SK-N-SH treated with all-trans-retinoic acid at 6 μM for 48 hours (cell line): ENCODE data around the gene SERPINE1.

Experiments used
- BACH2 ChIP-seq: fragments of 250-450 bp; sonication (Bioruptor Pico); IDR thresholded peaks from 2 replicates; pipeline ENCODE4 v1.9.0; 2021; ENCODE audit warnings: mild to moderate bottlenecking, borderline replicate concordance
- CREB5 ChIP-seq: fragments of 250-450 bp; sonication (Bioruptor Pico); IDR thresholded peaks from 2 replicates; pipeline ENCODE4 v1.5.1; 2020; ENCODE audit warnings: low read depth, mild to moderate bottlenecking, moderate library complexity
- CSRNP3 ChIP-seq: fragments of 250-450 bp; sonication (Bioruptor Pico); IDR thresholded peaks from 2 replicates; pipeline ENCODE4 v1.5.1; 2021; ENCODE audit warnings: mild to moderate bottlenecking, moderate library complexity
- PATZ1 ChIP-seq: fragments of 250-450 bp; sonication (Bioruptor Pico); IDR thresholded peaks from 2 replicates; pipeline ENCODE4 v1.8.0; 2020; ENCODE audit warnings: mild to moderate bottlenecking, moderate library complexity, borderline replicate concordance
- RARB ChIP-seq: fragments of 250-450 bp; sonication (Bioruptor Pico); IDR thresholded peaks from 2 replicates; pipeline ENCODE4 v1.8.0; 2021; ENCODE audit warnings: mild to moderate bottlenecking, moderate library complexity
- TSHZ2 ChIP-seq: fragments of 250-450 bp; sonication (Bioruptor Pico); IDR thresholded peaks from 2 replicates; pipeline ENCODE4 v1.5.0; 2020; ENCODE audit warnings: mild to moderate bottlenecking, moderate library complexity
- ZNF70 ChIP-seq: fragments of 450-650 bp; formaldehyde crosslinking; IDR thresholded peaks from 2 replicates; pipeline ENCODE4 v1.5.0; 2020; ENCODE audit warnings: mild to moderate bottlenecking, moderate library complexity

- 0 out of 2 replicates have a peak, but pooled peaks have one; percentile 33 for TF ChIP-seq PATZ1
- TF ChIP-seq RARB (CRISPR knock-in tag): no peak
- TF ChIP-seq CSRNP3 (CRISPR knock-in tag): no peak
- TF ChIP-seq TSHZ2: peak; percentile 78; the same call in 1 of the 2 replicates
- no peak for TF ChIP-seq BACH2 (CRISPR knock-in tag)
- TF ChIP-seq CREB5 (CRISPR knock-in tag): no peak
- TF ChIP-seq ZNF70 (CRISPR knock-in tag): no peak; the same call in 1 of the 2 replicates
Observed at GRCh38 chr7:101165075-101165957, 38.4 kb downstream of the SERPINE1 start, which contains the start of gene VGF.
